Embryonic facial prominence (tissue), 1 donor: ENCODE measurements around the gene MYCBPAP.

Source experiments
- DNase-seq: peaks from one replicate; pipeline ENCODE4 v3.0.0-alpha.2; 2016; ENCODE audit errors: extremely low spot score

The MYCBPAP gene

DNA sequence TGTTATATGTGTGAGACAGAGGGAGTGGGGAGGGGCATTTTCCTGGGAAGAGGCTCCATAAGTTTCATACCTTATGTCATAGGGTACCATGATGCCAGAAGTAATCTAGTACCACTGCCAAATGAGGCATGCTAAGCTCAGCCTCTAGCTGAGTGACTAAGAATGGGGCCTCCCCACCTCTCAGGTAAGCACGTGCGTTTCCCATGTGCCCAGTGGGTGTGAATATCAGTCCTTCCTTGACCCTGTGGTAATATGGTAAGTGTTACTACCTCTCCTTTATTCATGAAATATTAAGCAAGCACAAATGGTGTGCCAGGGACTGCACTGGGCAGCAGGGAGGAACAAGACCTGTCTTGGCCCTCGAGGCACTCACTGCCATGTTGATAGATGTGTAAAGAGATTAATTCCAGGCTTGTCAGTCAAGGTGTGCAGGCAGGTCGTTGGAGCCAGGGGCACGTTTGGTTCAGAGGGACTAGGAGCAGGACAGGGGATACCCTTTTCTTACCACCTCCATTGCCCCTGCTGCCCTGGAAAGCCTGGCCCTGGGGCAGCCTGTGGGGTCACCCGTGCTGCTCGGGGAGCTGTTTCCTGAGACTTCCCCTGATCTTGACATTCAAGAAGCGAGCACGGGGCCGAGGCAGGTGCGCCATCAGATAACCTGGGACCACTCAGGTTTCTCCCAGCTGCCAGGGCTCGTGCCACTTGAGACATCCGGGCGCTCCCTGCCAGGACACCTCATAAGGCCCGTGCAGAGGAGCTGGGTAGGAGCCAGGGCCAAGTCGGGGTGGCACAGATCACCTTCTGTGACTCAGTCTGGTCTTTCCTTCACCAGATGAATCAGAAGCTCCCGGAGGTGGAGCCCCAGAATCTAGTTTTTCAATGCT is 20.8 kb upstream of the MYCBPAP start:
- no peak for DNase-seq

DNA sequence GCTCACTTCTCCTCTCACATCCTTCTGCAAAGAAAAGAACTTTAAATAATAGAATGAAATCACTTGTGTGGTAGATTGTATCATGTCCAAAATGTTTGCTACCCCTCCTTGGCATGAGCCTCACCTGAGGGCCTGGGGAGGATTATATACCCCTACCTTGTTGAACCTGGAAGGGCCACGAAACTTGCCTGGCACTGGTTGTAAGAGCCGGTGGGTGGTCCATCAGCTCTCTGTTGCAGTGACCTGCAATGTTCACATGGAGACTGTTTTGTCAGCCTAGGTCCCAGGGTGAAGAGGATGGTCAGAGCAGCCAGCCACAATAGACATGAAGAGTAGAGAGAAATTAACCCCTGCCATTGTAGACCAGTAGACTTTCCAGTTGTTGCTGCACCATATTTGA is 19.4 kb upstream of the MYCBPAP start:
- DNase-seq, result no peak

DNA sequence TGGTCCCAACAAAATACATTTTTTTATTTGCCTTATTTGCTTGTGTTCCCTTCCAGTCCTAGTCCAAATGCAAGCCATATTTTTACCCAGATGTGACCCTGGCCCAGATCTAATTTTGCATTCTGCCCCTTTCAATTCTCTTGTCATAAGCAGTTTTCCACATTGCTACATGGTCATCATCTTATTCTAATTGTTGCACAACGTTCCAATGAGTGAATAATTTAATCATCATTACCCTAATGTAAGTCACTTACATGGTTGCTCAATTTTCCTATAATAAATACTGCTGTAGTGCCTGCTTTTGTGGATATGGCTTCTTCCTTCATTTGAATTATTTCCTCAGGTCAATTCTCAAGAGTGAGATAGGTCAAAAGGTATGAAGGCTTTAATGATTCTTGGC is 16.7 kb upstream of the MYCBPAP start:
- no peak for DNase-seq

DNA sequence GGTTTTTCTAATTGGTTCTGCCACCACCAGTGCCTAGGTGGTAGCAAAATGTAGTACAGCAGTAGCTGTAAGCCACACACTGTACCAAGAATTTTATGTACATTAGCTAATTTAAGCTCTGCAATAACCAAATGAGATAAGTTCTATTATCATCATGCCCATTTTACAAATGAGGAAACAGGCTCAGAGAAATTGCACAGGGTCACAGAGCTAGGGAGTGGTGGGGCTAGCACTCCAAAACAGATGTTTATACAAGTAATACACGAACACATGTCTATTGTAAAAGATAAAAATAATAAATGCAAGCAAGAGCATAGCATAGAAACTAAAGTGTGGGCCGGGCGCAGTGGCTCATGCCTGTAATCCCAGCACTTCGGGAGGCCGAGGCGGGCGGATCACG is 16.0 kb upstream of the MYCBPAP start:
- no peak for DNase-seq

DNA sequence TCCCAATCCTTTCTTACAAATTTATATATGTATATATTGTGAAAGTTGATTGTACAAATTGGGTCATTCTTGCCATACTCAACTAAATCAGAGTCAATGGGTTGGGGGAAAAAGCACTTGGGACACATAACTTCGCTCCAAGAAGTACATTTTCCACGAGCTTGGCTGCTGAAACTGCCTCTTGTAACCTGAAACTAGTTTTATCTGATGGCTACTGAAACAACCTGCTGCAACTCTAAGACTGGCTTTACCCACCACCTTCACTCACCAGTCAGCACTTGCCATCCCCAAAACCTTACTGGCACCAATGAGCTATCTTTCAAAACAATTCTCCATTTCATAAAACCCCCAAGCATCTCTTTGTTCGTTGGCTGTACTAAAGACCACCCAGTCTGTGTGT is 14.5 kb upstream of the MYCBPAP start:
- DNase-seq, result no peak

DNA sequence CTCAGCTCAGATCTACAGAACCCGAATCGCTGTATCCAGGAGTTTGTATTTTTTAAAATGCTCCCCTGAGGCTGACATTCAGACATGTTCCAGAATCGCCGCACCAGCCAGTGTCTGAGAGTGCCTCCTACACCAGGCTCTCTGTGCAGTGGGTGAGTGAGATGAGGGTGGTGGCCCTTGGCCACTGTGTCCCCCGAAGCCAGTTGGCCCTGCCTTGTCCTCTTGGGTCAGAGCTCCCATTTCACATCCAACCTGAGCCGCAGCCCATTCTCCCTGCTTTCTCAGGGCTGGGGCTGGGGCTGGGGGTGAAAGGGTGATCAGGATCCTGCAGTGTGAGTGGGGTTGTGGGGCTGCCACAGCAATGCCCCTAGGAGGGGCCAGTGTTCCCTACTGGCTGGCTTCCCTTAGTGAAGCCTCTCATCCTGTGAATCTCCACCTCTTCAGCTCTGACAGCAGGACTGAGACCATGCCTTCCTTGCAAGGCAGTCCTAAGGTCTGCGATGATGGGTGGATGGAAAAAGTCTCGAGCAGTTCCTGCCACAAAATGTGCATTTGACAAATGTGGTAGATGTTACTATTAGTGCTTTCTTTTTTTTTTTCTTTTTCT is 12.9 kb upstream of the MYCBPAP start:
- no peak for DNase-seq

DNA sequence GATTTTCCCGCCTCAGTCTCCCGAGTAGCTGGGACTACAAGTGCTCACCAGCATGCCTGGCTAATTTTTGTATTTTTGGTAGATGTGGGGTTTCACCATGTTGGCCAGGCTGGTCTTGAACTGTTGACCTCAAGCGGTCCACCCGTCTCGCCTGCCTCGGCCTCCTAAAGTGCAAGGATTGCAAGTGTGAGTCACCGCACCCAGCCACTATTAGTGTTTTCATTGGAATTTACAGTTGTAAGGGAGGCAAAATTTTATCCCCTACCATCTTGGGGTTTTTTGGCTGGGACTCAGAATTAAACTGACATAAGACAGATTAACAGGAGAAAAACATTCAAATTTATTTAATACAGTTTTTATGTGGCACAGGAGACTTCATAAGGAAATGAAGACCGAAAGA is 12.3 kb upstream of the MYCBPAP start:
- DNase-seq, result no peak

DNA sequence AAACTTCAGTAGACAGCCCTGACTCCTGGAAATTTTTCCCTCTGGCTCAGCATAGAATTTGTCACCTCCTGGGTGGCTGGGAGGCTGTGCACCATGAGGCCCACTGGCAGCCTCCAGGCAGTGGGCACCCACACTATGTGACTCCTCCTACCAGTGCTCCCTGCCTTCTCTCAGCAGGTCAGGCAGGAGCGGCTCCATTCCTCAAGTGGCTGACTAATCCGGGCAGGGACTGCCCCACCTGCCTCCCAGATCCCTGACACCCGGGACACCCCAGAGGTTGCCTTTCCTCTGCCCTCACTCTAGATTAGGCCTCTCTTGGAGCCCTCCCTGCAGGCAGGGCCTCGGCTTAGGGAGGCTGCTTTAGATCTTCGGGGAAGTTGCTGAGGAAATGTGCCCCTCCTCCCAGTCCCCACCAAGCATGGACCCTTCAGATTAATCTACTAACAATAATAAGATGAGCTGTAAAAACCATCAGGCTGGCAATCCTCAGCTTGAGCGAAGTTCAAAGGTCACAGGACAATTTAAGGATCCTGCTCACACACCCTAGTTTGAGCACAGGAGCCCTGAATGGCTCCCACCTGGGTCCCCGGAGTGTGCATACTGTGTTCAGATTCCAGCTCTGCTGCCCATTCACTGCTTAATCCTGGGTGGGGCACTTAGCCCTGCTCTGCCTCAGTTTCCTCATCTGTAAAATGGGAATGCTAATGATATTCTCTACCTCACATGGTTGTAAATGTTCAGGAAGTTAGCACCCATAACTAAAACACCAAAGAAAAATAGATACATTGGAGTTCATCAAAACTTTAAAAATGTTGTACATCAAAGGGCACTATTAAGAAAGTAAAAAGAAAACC is 10.0 kb upstream of the MYCBPAP start:
- no peak for DNase-seq

DNA sequence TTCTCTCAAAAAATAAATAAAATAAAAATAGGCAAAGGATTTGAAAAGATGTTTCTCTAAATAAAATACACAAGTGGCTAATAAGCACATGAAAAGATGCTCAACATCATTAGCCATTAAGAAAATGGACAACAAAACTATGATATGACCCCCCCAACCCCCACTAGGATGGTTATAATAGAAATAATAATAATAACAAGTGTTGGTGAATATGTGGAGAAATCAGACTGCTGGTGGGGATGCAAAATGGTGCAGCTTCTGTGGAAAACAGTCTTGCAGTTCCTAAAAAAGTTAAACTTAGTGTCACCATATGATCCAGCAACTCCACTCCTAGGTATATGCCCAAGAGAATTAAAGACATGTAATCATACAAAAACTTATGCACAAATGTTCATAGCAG is 9.0 kb upstream of the MYCBPAP start:
- no peak for DNase-seq

DNA sequence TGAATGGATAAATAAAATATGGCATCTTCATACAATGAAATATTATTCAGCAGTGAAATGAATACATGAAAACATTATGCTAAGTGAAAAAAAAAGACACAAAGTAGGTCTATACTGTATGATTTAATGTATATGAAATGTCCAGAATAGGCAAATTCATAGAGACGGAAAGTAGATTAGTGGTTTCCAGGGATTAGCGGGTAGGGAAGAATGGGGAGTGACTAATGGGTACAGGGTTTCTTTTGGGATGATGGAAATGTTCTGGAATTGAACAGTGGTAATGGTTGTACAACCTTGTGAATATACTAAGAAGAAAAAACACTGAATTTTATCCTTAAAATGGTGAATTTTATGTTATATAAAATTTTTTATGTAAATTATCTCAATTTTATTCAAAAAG is 8.5 kb upstream of the MYCBPAP start:
- no peak for DNase-seq

DNA sequence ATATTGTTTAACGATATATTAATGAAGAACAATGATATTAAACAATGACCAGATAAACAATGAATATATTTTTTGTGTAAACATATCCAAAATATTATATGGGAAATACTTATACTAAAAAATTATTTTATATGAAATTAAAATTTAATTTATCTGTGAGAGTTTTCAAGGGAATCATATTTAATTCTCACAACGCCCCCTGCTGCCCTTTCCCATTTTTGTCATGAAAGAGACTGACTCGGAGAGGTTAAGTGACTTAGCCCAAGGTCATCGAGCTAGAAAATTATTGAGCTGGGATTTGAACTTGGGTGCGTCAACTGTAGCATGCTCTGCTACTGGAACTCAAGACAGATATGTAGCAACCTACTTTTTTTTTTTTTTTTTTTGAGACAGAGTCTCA is 7.2 kb upstream of the MYCBPAP start:
- no peak for DNase-seq

DNA sequence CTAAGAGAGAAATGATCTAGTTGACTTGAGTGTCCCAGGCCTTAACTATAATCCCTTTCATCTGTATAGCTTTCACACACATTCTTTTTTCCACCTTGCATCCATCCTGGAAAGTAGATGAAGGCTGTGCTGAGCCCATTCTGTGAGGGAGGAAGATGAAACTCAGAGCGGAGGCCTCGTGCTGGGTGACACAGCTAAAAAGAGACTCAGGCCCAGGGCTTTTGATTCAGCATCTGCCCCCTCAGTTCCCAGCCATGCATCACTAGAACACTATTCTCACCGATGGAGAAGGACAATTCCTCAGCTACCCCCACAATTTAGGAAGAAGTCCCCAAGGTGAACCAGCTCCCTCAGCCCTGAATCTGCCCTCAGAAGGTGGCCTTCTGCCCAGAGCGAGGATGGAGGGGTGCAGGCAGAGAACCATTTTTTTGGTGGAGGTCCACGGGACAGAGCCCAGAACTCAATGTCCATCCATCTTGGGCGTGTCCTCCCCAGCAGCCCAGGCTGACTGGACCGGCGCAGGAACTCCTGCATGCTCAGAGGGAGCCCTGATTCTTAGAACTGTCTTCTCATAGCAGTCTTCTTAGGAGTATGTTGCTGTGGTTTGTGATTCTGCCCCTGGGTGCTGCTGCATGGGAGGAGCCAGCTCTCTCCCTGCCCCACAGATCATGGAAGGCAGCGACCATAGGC is 5.8 kb upstream of the MYCBPAP start:
- DNase-seq, result no peak

DNA sequence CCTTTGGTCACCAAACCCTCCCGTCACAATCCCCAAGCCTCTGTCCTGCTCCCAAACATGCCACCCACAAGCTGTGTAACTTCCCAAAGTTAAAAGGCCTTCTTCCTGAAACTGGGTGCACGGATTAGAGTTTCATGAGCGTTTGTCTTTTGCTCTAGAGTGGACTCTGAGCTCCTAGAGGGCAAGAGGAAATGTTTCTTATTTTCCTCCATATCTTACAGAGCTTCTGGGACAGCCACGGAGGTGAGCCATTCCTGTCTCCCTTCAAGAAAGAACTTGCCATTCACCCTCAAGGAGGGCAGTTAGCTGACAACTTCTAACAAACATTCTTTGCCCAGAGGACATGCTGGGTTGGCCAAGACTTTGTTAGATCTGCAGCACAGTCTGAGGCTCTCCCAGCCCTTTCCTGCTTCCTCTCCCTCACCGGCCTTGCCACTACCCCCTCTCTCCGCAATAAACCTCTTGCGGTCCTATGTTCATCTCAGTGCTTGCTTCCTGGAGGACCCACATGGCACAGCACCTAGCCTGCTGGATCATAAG is 2.6 kb upstream of the MYCBPAP start:
- no peak for DNase-seq

DNA sequence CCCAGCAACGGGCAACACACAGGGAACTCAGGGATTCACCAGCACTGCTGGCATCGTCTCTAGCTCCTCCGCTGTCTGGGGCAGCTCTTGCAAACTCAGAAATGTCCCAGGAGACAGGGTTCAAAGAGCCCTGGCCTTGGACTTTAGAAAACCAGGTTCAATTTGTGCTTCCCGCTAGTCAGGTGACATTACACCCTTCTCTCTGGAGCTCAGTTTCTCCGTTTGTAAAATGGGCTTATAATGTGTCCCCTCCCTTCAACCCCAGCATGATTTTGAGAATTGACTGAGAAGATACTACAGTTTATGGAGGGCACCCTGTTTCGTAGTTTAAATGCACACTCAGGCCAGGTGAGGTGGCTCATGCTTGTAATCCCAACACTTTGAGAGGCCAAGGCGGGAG is 1.9 kb upstream of the MYCBPAP start:
- DNase-seq, result no peak

DNA sequence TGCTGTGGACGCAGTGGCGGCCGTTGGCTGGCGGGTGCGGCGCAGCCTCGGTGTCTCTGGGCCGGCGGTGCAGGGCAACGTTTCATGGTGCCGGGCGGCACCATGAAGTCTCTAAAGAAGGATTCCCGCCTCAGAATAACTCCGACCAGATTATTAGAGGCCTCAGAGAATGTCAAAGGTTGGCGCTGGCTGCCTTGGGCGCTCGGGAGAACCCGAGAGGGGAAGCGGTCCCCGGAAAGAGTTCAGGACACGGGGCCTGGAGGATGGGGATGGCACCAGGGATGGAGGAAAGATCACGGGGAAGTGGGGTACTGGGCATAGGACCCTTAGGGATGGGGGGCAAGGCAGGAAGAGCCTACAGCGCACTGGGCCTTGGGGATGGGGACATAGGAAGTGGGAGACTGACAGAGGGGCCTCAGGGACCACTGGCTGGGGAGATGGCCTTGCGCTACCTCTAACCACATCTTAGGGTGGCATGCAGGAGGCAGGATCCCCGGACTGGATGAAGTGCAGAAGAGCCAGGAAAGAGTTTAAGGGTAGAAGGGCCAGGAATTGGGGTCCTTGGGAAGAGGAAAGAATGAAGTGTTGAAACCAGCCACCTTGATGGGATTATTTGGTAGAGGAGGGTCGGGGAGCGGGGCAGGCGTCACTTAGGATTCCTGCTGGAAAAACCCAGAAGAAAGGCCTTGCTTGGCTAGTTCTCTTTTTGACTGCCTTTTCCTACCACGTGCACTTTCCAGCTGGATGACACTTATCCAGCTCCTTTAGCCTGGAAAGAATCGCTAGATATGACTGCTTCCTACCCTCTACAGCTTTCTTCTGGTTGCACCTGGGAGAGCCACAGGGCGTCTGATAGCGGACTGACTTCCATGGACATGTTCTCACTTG is 578 bp downstream of the MYCBPAP start:
- DNase-seq, result no peak

DNA sequence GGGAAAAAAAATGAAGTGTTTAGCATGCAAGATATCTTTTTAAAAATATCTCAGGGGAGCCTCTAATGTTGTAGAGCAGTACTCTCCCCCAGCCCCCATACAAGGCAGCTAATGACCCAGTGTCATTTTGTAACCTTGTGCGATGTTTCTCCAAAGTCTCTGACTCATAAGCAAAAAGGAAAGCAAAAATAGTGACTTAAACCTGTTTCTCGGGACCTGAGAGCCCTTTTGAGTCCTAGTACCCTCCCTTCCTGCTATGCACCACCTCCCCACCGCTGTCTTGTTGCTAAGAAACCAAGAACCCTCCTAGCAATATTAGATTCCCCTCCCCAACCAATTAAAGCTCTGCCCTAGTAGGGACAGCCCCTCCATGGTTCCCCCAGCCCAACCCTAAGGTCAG is 2.8 kb downstream of the MYCBPAP start:
- no peak for DNase-seq

DNA sequence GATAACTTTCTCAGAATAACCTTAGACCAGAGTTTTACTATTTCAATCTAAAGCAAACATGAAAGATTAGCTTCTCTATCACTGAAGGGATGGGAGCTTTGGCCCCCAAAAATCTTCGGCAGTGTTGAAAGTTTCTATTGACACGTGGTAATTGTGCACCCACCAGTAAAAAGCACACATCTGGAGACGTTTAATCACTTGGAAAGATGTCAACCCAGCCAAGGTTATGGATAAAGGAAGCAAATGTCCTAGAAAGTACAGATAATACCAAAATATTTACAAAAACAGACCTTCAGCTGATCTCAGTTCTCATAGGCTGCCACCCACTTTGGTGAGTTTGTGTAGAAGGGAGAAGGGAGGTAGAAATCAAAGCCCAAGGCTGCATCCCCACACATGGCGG is 5.3 kb downstream of the MYCBPAP start:
- no peak for DNase-seq

DNA sequence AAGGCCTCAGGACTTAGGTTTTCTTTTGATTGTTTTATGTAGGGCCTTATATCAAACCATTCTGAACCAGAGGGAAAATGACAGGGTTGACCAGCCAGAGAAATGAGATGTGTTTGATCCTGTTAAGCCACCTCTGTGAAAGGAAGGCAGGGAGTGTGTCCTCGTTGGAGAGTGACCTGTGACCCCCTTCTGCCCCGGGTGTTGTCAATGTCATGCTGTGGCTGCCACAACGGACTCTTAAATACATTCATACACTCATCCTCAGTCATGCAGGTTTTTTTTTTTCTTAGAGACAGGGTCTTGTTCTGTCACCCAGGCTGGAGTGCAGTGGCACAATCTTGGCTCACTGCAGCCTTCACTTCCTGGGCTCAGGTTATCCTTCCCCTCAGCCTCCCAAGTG is 6.1 kb downstream of the MYCBPAP start:
- DNase-seq, result no peak

DNA sequence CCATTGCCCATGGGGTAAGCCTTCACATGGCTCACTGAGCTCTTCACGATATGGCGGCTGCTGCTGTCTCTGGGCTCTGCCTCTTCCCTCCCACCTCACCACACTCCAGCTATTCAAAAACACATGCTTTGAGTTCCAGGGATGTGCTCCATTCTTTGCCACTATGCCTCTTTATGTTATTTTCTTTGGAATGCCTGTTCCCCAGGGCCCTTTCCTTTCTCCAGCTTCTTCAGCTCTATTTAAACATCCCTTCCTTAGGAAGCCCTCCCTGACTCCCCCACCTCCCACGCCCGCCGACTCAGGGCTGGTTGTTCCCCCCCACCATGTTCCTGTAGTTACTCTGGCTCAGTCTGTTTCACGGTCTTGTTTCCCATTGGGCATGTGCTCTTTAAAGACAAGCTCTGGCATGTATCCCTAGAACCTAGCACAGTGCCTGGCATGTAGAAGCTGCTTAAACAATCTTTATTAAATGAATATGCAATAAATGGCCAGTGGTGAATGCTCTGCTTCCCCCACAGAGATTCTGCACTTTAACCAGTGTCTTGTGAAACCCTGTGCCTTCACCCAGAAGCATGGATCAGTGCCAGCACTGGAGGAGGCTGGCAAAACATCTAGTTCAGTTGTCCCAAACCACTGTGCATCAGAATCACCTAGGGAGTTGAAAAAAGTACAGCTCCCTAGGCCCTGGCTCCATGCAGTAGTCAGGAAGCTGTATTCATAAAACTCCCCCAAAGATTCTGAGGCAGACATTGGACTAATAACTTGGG is 6.9 kb downstream of the MYCBPAP start:
- no peak for DNase-seq

DNA sequence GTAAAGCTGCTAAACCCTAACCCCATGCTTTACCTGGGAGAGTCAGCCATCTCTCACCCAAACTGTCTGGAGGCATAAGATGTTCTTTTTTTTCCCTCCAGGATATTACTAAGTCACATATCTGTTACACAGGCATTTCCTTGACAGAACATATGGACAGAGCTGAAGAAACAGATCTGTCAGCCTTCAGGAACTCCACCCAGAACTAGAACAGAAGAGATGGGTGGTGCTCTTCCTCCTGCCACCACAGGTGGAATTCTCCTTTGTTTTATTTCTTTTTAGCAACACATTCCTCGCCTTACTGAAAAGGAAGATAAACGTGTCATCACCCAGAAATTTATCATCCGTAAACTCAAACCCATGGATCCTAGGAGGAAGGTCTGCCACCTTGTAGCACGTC is 8.8 kb downstream of the MYCBPAP start:
- DNase-seq, result no peak
